GM23338 (cell line): ENCODE results near the gene B4GALT1.

Source experiments
- CTCF ChIP-seq, 2 experiments: fragments of 200-600 bp in 1 of 2; sonication (generic) in 1 of 2; conservative IDR thresholded peaks; 2 replicates each; pipeline versions ENCODE4 v1.5.1 to v1.6.1; 2016 to 2017; ENCODE audit warnings: antibody characterized with exemption in 2 of 2, low read depth in 2 of 2, mild to moderate bottlenecking in 2 of 2, moderate library complexity in 1 of 2
- EZH2 ChIP-seq: fragments of 200-600 bp; sonication (generic); IDR thresholded peaks from one replicate; pipeline ENCODE4 v1.8.0; 2017; ENCODE audit warnings: antibody characterized with exemption, mild to moderate bottlenecking, low read depth; ENCODE audit not compliant: unreplicated experiment
- EZH2phosphoT487 ChIP-seq: fragments of 200-600 bp; sonication (generic); IDR thresholded peaks from one replicate; pipeline ENCODE4 v1.8.1; 2018; ENCODE audit warnings: antibody characterized with exemption; ENCODE audit not compliant: unreplicated experiment
- ZNF331 ChIP-seq: fragments of 250-450 bp; sonication (Bioruptor Pico); IDR thresholded peaks from 2 replicates; pipeline ENCODE4 v1.5.0; 2020; ENCODE audit warnings: low read depth, mild to moderate bottlenecking, moderate library complexity
- TF ChIP-seq, protein P1 (sequence below): IDR thresholded peaks from 2 replicates; pipeline ENCODE4 v1.6.1; 2016; ENCODE audit warnings: antibody characterized with exemption

DNA sequence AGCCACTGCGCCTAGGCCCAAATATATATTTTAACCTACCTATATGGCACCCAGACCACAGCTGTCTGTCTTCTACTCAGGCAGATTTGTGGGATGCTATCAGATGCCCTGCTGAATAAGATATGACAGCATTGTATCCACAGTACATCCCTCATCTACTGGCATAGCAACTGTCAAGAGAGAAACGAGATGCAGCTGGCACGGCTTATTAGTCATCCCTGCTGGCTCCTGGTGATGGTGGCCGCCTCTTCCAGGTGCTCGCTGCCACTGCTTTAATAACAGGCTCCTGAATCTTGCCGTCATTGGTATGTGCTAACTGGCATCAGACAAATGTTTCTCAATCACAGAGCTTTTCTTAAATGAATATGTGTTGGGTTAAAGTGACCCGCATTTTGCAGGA, 34.0 kb downstream of the B4GALT1 start:
- TF ChIP-seq CTCF (conservative IDR thresholded peaks at IDR 0.05; ENCODE audit: low read depth in 2 of 2): no peak
- no peak for TF ChIP-seq EZH2phosphoT487
- TF ChIP-seq EZH2: no peak
- TF ChIP-seq, protein P1, sequence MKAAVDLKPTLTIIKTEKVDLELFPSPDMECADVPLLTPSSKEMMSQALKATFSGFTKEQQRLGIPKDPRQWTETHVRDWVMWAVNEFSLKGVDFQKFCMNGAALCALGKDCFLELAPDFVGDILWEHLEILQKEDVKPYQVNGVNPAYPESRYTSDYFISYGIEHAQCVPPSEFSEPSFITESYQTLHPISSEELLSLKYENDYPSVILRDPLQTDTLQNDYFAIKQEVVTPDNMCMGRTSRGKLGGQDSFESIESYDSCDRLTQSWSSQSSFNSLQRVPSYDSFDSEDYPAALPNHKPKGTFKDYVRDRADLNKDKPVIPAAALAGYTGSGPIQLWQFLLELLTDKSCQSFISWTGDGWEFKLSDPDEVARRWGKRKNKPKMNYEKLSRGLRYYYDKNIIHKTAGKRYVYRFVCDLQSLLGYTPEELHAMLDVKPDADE: no peak
- TF ChIP-seq ZNF331 (CRISPR knock-in tag): no peak
